HL-60 (cell line): Measurements from ENCODE around the gene MCHR1.
"Not testable (repeated sequence)": the region's sequence is repeated elsewhere in the genome, so short reads cannot be mapped to it uniquely, and the experiment has no call there.

Experiments
- CTCF ChIP-seq: IDR thresholded peaks from one replicate; pipeline ENCODE4 v1.5.1; 2011; ENCODE audit warnings: low read length, control low read depth, inconsistent platforms; ENCODE audit not compliant: insufficient read depth
- GABPA ChIP-seq: IDR thresholded peaks from 2 replicates; pipeline ENCODE4 v1.6.1; 2012; ENCODE audit warnings: low read depth
- POLR2AphosphoS5 ChIP-seq: IDR thresholded peaks from 2 replicates; pipeline ENCODE4 v1.6.1; 2012; ENCODE audit warnings: low read depth
- REST ChIP-seq: IDR thresholded peaks from 2 replicates; pipeline ENCODE4 v1.6.1; 2012; ENCODE audit warnings: low read depth; ENCODE audit not compliant: insufficient replicate concordance
- SPI1 ChIP-seq: IDR thresholded peaks from 2 replicates; pipeline ENCODE4 v1.6.1; 2012; ENCODE audit warnings: low read depth, mild to moderate bottlenecking, borderline replicate concordance

GRCh38 chr22:40717657-40718056 is 38.4 kb downstream of the MCHR1 start:
- TF ChIP-seq CTCF, POLR2AphosphoS5, GABPA, REST, SPI1: not testable (repeated sequence)
